Stimulated activated CD8-positive, alpha-beta memory T cell treated with anti-CD3 and anti-CD28 coated beads, Interleukin-12 subunit alpha, Interleukin-12 subunit beta, amount 100 ng/mL, for 4 hours (primary cell): Measurements from ENCODE around the gene P2RX6.

Experiments used
- DNase-seq: peaks from one replicate; pipeline ENCODE4 v3.0.0-alpha.2; 2020; ENCODE audit warnings: low read depth

Gene P2RX6

DNA sequence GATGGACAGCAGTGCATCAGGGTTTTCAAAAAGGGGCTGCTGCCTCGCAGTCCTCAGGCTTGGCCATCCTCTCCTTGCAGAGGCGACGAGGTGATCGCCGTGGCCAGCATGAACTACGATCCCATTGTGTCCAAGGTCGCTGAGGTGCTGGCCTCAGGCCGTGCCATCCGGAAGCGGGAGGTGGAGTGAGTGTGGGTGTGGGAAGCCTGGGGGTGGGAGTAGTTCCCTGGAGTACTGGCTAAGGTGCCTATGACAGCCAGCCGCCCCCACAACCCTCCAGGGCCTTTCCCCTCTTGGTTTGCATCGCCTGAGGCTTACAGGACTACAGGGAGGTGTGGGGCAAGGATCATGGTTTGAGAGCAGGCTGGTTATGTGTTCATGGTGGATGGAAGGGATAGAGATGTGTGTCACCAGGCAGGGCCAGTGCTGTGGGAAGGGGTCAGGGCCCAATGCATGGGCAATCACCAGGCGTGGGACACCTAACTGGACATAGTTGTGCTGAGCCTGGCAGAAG, 35.0 kb upstream of the P2RX6 start:
- DNase-seq: no peak

GRCh38 chr22:20980523-20980922, 34.4 kb upstream of the P2RX6 start:
- DNase-seq: no peak

- no peak for DNase-seq
Measured at GRCh38 chr22:20980938-20981722, 33.8 kb upstream of the P2RX6 start.

DNA sequence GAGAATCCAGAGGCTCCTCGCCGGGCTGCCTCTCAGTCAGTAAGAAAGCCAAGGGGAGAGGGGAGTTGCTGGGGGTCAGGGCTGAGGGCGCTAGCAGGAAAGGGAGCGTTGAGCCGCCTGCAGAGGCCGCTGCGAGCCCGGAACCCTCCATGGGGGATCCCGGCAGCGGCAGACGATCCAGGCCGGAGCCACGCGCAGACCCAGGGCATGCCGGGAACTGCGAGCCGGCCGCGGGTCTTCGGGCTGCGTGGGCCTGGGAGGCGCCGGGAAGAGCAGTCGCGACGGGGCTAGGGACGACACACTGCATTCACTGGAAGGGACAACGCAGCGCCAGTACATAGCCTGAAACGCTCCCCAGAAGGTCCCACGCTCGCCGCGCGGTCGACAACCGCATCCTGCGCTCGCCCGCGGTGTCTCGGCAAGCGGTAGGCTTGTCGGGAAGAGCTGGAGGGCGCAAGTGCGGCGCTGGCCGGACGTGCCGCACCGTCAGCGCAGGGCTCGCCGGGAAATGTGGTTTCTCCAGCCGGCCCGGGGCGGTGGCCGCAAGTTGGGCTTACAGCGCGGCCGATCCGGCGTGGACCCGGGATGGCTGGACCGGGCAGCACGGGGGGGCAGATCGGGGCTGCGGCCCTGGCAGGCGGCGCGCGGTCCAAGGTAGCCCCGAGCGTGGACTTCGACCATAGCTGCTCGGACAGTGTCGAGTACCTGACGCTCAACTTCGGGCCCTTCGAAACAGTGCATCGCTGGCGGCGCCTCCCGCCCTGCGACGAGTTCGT, 33.0 kb upstream of the P2RX6 start, which contains the start of gene LZTR1:
Gene LZTR1, plus strand, starts transcription at position 511 of the 776 bp plus-strand sequence. Its CDS starts 75 bp downstream, at position 586.
- DNase-seq: peak; percentile 58

DNA sequence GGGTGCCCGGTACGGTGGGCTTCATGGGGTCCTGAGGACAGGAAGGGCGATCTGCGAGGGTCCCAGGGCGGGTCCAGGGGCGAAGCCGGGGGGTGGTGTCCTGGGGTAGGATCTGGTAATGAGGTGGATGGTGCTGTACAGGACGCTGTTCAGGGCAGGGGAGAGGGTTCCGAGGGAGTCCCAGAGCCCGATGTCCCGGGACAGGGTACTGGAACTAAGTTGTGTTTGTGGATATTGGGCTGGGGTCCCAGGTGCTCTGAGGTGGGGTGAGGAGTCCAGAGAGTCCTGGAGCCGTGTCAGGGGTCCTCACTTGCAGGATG, 32.4 kb upstream of the P2RX6 start:
- DNase-seq: no peak

DNA sequence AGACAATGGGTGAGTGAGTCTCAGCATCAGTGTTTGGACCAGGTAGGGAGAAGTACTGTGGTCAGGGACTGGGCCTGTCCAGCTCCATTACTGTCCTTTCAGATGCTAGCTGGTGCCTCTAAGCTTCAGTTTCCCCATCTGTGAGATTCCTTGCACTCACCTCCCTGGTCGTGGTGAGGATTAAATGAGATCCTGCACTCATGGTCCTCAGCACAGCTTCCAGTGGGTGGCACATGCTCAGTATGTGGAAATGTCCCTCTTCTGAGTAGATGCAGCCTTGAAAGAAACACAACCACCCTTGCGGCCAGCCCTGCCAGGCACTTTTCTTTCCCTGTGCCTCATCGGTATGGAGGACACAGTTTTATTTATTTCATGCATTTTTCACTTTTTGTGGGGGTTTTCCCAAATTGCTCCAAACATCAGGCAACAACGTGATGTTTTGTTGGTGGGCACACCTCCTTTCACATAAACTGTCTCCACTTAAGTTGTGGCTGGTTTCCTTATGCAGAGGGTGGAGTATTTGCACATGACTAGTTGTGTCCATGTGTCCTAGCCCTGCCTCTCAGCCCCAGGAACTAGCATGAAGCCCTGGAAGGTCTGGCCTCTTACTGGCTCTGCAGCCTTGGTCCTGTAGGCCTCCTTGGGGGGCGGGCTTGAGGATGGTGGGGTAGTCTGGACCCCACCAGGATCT, 31.7 kb upstream of the P2RX6 start:
- no peak for DNase-seq

GRCh38 chr22:20985720-20986119, 29.2 kb upstream of the P2RX6 start:
- no peak for DNase-seq

GRCh38 chr22:20986365-20986764, 28.6 kb upstream of the P2RX6 start:
- no peak for DNase-seq

DNA sequence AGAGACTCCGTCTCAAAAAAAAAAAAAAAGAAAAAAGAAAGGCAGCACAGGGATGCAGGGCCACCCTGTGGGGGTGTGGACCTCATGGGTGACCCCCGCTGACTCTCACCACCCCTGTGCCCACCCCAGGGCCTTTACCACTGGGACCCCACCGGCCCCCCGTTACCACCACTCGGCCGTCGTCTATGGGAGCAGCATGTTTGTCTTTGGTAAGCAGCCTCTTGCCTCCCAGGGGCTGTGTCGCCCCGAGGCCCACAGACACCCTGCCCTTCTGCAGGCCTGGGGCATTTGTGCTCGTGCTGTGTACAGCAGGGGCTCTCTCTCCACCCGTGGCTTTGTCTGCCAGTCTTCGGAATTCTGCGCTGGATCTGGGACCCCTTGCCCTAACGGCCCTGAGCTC, 27.6 kb upstream of the P2RX6 start:
- no peak for DNase-seq

GRCh38 chr22:20988573-20989322, 26.2 kb upstream of the P2RX6 start:
- DNase-seq: no peak

DNA sequence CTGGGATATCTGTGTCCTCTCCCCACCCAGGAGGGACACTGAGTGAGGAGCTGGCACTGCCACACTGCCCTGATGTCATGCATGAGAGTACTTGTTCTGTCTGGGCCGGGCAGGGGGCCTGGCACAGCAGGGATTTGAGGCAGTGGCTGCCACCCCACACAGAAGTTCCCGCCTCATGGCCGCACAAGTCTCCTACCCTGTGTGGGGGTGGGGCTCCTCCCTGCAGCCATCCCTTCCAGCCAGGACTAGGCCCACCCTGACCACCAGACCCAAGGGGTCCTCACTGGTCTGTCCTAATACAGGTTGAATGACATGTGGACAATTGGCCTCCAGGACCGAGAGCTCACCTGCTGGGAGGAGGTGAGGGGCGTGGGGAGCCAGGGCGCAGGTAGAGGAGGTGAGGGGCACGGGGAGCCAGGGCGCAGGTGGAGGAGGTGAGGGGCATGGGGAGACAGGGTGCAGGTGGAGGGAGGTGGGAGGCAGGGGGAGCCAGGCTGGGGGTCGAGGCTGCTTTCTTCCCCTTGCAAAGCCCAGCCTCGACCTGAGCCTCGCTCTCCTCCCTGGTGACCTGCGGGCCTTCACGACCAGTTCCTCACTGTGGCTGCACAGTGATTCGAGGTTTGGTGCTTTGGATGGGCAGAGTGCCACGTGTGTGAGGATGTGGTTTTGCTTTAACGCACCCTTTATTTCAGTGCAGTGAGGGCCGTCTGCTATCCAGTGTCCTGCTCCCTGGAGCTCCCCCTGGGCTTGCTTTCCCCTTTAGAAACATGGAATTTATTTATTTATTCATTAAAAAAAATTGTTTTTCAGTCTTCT, 25.4 kb upstream of the P2RX6 start:
- no peak for DNase-seq

GRCh38 chr22:20990184-20991180, 24.5 kb upstream of the P2RX6 start:
- no peak for DNase-seq

- no peak for DNase-seq
Measured at GRCh38 chr22:20991252-20992055, 23.5 kb upstream of the P2RX6 start.

- no peak for DNase-seq
Measured at GRCh38 chr22:20992056-20992442, 22.9 kb upstream of the P2RX6 start.

DNA sequence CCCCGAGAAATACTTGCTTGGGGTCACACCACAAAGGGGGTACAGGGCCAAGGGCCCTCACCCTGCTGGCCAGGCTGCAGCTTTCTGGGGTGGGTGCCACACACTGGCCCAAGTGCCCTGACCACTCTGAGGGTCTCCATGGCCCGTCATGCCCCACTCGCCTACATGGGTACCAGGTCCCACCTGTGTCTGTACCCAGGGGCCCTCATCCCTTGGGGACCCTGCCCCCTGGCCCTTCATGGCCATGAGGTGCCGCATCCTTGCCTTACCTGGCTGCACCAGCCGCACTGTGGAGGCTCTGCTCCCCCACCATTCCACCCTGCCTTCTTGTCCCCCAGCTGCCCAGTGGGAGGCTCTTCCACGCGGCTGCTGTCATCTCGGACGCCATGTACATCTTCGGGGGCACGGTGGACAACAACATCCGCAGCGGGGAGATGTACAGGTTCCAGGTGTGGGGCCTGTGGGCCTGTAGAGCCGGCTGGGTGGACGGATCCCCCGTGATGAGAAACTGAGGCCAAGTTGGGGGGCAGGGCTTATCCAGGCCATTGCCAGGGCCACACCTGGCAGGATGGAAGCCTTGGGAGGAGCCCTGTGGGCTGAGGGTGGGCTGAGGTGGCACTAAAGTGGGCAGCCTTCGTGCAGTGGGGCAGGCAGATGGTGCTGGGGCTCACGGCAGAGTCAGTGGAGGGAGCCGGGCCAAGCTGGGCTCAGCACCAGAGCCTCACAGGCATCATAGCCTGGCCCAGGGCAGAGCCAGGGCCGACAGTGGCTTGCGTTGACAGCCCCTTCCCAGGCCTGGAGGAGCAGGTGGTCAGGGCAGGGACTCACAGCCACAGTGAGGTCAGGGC, 22.3 kb upstream of the P2RX6 start:
- DNase-seq: no peak

DNA sequence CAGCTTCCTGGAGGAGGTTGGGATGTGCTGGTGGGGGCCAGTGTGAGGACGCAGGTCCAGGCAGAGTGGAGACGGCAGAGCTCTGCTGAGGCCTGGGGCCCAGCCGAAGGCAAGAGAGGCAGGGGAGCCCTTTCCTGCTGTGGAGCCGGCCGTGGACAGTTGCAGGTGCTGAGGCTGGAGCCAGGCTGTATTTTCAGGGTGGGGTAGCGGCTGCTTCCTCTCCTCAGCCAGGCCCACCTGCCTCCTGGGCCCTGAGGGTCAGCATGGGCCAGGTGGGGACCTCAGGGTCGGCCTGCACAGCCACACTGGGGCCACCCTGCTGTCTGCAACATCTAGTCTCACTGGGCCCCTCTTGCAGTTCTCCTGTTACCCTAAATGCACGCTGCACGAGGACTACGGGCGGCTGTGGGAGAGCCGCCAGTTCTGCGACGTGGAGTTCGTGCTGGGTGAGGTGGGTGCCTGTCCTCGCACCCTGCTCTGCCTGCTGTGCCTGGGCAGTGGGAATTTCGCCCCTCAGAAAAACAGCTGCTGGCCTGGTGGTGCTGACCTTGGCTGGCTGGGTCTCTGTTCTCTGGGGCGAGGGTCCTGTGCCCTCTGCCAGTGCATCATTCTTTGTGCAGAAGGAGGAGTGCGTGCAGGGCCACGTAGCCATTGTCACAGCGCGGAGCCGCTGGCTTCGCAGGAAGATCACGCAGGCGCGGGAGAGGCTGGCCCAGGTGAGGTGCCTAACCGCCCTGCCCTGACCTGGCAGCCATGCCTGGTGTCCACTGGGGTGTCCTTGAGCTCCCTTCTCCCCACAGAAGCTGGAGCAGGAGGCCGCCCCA, 21.4 kb upstream of the P2RX6 start:
- no peak for DNase-seq
